HepG2 (cell line): Measurements from ENCODE around the gene COA3. TPM values are rescaled to one million over a fixed set of nuclear protein-coding genes. Genes with fewer than 3 reads are reported as not detected.

Experiments
- ARID3A ChIP-seq: IDR thresholded peaks from 2 replicates; pipeline ENCODE4 v1.6.1; 2012; ENCODE audit warnings: low read depth, low read length, improper control_type of control experiment
- ARID4A ChIP-seq: sonication (generic); formaldehyde crosslinking; IDR thresholded peaks from 2 replicates; pipeline ENCODE4 v1.5.0; 2020; ENCODE audit warnings: mild to moderate bottlenecking, missing genetic modification reagents, borderline replicate concordance
- ATF2 ChIP-seq: sonication (generic); formaldehyde crosslinking; IDR thresholded peaks from 2 replicates; pipeline ENCODE4 v1.4.0; 2020; ENCODE audit warnings: missing genetic modification reagents
- EP300 ChIP-seq, 3 experiments: sonication (generic) in 1 of 3; formaldehyde crosslinking in 1 of 3; IDR thresholded peaks; 2 replicates each; pipeline versions ENCODE4 v1.5.1 to v1.6.1; 2011 to 2020; ENCODE audit warnings: low read depth in 2 of 3, low read length in 2 of 3, borderline replicate concordance in 1 of 3, improper control_type of control experiment in 1 of 3, mild to moderate bottlenecking in 1 of 3, missing genetic modification reagents in 1 of 3, moderate library complexity in 1 of 3
- FUBP1 ChIP-seq: sonication (generic); formaldehyde crosslinking; IDR thresholded peaks from 2 replicates; pipeline ENCODE4 v1.5.1; 2020; ENCODE audit warnings: missing genetic modification reagents, mild to moderate bottlenecking, borderline replicate concordance
- GTF3A ChIP-seq: sonication (generic); formaldehyde crosslinking; conservative IDR thresholded peaks from 2 replicates; pipeline ENCODE4 v1.4.0; 2020; ENCODE audit warnings: mild to moderate bottlenecking, missing genetic modification reagents
- MED1 ChIP-seq: sonication (generic); formaldehyde crosslinking; IDR thresholded peaks from 2 replicates; pipeline ENCODE4 v1.4.0; 2020; ENCODE audit warnings: missing genetic modification reagents
- POLR2AphosphoS5 ChIP-seq: IDR thresholded peaks from 2 replicates; pipeline ENCODE4 v1.6.1; 2012; ENCODE audit warnings: low read depth, low read length
- SAP130 ChIP-seq: IDR thresholded peaks from 2 replicates; pipeline ENCODE4 v1.6.1; 2016; ENCODE audit warnings: low read depth
- TIGD3 ChIP-seq: sonication (generic); formaldehyde crosslinking; IDR thresholded peaks from 2 replicates; pipeline ENCODE4 v1.5.1; 2020; ENCODE audit warnings: mild to moderate bottlenecking, missing genetic modification reagents, borderline replicate concordance
- XRCC5 ChIP-seq: fragments of 200-400 bp; formaldehyde crosslinking; optimal IDR thresholded peaks from 2 replicates; pipeline ENCODE3; 2017; ENCODE audit warnings: mild to moderate bottlenecking, low read length
- ZEB1 ChIP-seq: IDR thresholded peaks from 2 replicates; pipeline ENCODE4 v1.6.1; 2012; ENCODE audit warnings: mild to moderate bottlenecking, low read depth, inconsistent platforms; ENCODE audit not compliant: insufficient replicate concordance
- ZNF124 ChIP-seq: sonication (generic); formaldehyde crosslinking; IDR thresholded peaks from 2 replicates; pipeline ENCODE4 v1.4.0; 2020; ENCODE audit warnings: missing genetic modification reagents
- ZNF75D ChIP-seq: sonication (generic); formaldehyde crosslinking; IDR thresholded peaks from 2 replicates; pipeline ENCODE4 v1.8.1; 2023; ENCODE audit warnings: missing genetic modification reagents, mild to moderate bottlenecking, borderline replicate concordance
- polyA plus RNA-seq, 8 experiments: library from polyadenylated mRNA; depleted of rRNA in 3 of 8; stranded (reverse) in 7 of 8; unstranded in 1 of 8; fragments of >200 nt; fragmentation: Illumina TruSeq in 4 of 8; extraction: Trizol in 4 of 8; gene quantifications; 2 replicates each; pipeline versions ENCODE4 v1.2.1 to v1.2.3, GENCODE V29; 2011 to 2016; ENCODE audit warnings: low read depth in 4 of 8, missing spikeins in 1 of 8, mixed read lengths in 1 of 8; ENCODE audit not compliant: insufficient read depth in 1 of 8
- total RNA-seq, 5 experiments: library from RNA; depleted of rRNA; stranded (reverse); fragments of >200 nt; fragmentation: Illumina TruSeq; extraction: Trizol; gene quantifications; 2 replicates each; pipeline ENCODE4 v1.2.3, GENCODE V29; 2016; ENCODE audit warnings: low read depth in 1 of 5

COA3 gene
- total and polyA plus RNA-seq, 2 of the 13 experiments (the other 11 are each of a cell fraction or from before 2014, with no cell fraction given) = 133 to 202 TPM

GRCh38 chr17:42819939-42820535 lies 21.5 kb upstream of the COA3 start (continued):
- TF ChIP-seq ARID4A (peak; percentile 21; the same call in 1 of the 2 replicates), TIGD3 (CRISPR knock-in tag) (no peak), FUBP1 (no peak), XRCC5 (peak; percentile 90), POLR2AphosphoS5 (no peak), ATF2 (CRISPR knock-in tag) (0 out of 2 replicates have a peak, but pooled peaks have one; percentile 20), ZNF75D (no peak), ARID3A (peak; percentile 72), ZNF124 (CRISPR knock-in tag) (no peak), ZEB1 (no peak), MED1 (CRISPR knock-in tag) (0 out of 2 replicates have a peak, but pooled peaks have one; percentile 11), SAP130 (CRISPR knock-in tag) (peak; percentile 46; the same call in 1 of the 2 replicates), GTF3A (CRISPR knock-in tag) (no peak), EP300 (IDR thresholded peaks at IDR 0.05; ENCODE audit: low read depth in 2 of 2, low read length in 2 of 2) (no peak), EP300 (CRISPR knock-in tag; IDR thresholded peaks at IDR 0.05; ENCODE audit: borderline replicate concordance) (no peak)
